H54 (cell line): ENCODE results near the gene MORC3.
"Not testable (repeated sequence)": the region's sequence is repeated elsewhere in the genome, so short reads cannot be mapped to it uniquely, and the experiment has no call there.

Source experiments
- DNase-seq: peaks from one replicate; pipeline ENCODE4 v3.0.0; 2011; ENCODE audit warnings: low spot score, mixed read lengths; ENCODE audit not compliant: insufficient read length
- FAIRE-seq: peaks from 3 replicates; lab custom pipeline; 2011; peaks lifted over from hg19 to GRCh38; lab: Jason Lieb, UNC
- POLR2A ChIP-seq: IDR thresholded peaks from 2 replicates; pipeline ENCODE4 v1.6.1; 2011; ENCODE audit warnings: low read depth, mild to moderate bottlenecking, low read length

Gene MORC3, protein sequence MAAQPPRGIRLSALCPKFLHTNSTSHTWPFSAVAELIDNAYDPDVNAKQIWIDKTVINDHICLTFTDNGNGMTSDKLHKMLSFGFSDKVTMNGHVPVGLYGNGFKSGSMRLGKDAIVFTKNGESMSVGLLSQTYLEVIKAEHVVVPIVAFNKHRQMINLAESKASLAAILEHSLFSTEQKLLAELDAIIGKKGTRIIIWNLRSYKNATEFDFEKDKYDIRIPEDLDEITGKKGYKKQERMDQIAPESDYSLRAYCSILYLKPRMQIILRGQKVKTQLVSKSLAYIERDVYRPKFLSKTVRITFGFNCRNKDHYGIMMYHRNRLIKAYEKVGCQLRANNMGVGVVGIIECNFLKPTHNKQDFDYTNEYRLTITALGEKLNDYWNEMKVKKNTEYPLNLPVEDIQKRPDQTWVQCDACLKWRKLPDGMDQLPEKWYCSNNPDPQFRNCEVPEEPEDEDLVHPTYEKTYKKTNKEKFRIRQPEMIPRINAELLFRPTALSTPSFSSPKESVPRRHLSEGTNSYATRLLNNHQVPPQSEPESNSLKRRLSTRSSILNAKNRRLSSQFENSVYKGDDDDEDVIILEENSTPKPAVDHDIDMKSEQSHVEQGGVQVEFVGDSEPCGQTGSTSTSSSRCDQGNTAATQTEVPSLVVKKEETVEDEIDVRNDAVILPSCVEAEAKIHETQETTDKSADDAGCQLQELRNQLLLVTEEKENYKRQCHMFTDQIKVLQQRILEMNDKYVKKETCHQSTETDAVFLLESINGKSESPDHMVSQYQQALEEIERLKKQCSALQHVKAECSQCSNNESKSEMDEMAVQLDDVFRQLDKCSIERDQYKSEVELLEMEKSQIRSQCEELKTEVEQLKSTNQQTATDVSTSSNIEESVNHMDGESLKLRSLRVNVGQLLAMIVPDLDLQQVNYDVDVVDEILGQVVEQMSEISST

DNA sequence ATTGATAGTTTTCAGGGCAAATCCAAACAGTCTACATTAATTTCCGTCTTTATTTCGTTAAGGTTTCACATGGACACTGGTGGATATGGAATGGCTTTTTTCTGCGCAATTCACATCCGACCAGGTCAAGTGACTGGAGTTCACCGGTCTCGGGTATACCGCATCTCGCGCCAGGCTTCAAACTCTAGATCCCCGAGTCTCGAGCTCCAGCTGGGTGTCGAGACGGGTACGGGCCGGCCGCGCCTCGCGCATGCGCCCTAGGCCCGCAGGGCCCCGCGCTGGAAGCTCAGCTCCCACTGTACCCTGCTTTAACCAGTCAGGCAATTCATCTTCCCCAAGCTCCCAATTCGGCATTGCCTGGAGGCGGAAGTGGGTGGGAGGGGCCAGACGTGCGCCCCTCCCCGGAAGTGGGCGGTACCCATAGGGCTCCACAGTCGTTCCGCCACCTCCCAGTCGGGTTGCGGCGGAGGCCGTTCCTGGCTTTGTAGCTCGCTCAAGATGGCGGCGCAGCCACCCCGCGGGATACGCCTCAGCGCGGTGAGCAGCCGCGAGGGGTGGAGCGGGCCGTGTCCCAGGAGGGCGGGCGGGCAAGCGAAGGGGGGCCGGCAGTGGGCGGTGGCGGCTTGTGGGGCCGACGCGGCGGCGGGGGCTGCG lies at the start of gene MORC3:
Gene MORC3 (plus strand): TSS at position 431 of the 654 bp plus-strand sequence. CDS start 68 bp downstream, at position 499.
- peak; percentile 99 for DNase-seq
- peak; percentile 74 for FAIRE-seq
- TF ChIP-seq POLR2A, result peak; percentile 96

DNA sequence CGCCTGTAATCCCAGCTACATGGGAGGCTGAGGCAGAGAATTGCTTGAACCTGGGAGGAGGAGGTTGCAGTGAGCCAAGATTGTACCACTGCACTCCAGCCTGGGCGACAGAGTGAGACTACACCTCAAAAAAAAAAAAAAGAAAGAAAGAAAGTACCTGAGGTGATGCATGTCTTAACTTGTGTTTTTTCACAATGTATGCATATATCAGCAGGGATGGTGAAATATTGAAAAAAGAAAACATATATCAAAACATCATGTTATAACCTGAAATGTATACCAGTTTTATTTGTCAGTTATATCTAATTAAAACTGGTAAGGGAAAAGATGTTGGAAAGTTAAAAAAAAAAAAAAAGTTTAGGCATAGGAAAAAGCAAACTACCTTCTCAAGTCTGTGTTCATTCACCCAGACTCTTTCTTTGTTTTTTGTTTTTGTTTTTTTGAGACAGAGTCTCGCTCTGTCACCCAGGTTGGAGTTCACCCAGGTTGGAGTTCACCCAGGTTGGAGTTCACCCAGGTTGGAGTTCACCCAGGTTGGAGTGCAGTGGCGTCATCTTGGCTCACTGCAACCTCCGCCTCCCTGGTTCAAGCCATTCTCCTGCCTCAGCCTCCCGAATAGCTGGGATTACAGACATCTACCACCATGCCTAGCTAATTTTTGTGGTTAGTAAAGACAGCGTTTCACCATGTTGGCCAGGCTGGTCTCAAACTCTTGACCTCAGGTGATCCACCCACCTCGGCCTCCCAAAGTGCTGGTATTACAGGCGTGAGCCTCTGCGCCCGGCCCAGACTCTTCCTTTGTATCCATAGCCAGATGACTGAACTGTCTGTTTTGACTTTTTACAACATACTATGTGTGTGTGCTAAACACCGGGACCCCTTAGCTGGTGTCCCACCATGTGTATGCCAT lies 49.0 kb upstream of the MORC3 start:
- DNase-seq, FAIRE-seq: not testable (repeated sequence)

DNA sequence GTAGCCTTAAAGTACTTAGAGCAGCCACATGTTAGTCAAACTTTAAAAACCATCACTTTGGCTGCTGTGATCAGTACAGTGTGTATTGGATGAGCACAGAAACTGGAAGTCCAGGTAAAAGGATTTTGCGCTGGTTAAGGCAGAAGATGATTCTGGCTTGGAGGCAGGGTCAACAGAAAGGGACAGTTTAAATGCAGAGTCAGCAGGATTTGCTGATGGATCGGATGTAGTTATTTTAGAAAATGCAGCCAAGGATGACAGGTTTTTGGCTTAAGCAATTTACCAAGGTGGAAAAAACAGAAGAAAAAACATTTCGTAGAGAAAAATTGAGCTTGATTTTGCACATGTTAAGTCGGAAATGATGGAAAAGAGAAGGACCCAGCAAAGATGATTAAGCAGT lies 45.9 kb upstream of the MORC3 start:
- no peak for TF ChIP-seq POLR2A
- DNase-seq, result no peak
- FAIRE-seq, result no peak

DNA sequence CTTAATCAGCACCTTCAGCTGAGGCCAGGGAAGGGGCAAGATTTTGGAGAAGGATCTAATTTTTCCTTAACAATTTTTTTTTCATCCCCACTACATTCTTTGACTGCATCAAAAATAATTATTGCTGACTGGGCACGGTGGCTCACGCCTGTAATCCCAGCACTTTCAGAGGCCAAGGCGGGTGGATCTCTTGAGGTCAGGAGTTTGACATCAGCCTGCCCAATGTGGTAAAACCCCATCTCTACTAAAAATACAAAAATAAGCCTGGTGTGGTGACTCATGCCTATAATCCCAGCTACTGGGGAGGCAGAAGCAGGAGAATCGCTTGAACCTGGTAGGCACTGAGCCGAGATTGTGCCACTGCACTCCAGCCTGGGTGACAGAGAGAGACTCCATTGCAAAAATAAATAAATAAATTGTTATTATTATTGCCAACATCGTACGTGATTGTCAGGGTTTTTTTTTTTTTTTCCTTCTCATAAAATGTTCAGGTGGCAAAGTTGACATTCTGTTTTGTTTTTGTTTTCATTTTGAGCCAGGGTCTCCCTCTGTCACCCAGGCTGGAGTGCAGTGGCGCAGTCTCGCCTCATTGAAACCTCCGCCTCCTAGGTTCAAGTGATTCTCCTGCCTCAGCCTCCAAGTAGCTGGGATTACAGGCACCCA lies 37.3 kb upstream of the MORC3 start:
- TF ChIP-seq POLR2A, result no peak
- DNase-seq, result no peak
- FAIRE-seq, result no peak

DNA sequence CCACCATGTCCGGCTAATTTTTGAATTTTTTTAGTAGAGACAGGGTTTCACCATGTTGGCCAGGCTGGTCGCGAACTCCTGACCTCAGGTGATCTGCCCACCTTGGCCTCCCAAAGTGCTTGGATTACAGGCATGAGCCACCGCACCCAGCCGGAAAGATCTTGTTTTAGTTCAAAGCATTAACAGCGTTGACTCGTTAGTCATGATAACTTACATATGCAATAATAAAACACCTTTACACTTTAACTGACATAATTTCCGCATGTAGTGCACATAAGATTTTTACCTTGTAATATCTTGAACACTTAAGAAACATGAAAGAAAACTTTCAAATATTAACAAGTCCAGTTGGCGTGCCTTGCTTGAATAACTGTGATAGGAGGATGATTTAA lies 36.8 kb upstream of the MORC3 start:
- not testable (repeated sequence) for DNase-seq, FAIRE-seq

DNA sequence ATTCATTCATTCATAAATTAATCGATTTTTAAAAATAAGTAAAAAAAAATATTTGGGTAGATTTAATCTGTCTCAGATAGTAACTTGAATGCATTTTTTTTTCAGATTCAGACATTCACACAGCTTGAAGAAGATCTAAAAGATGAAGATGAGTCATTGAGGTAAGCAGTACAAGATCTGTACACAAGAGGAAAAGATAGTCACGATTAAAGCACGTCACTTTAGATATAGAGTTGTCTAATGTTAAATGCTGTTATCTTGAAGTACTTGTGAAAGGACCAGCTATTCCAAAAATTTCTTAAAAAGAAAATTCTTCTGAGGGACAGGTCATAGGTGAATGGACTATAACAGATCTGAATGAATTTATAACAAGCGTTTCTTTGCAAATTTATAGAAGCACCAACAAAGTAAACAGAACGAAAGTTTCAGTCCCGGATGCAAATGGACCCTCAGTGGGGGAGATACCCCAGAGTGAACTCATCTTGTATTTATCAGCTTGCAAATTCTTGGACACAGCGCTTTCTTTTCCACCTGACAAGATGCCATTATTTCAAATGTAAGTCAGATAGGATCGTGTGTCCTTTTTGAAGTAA lies 31.2 kb upstream of the MORC3 start:
- no peak for TF ChIP-seq POLR2A
- no peak for FAIRE-seq
- no peak for DNase-seq

DNA sequence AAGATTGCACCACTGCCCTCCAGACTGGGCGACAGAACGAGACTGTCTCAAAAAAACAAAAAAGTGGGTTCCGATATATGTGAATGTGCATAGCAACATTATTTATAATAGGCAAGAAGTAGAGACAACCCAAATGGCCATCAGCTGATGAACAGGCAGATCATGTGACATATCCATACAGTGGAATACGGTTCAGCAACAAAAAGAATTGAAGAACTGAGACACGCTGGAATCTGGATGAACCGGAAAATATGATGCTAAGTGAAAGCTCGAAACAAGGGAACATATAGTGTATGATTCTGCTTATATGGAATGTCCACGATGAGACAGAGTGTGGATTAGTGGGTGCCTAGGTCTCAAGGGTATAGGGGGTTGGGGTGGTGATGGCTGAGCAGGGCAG lies 28.5 kb upstream of the MORC3 start:
- no peak for TF ChIP-seq POLR2A
- DNase-seq (no peak), FAIRE-seq (no peak)

DNA sequence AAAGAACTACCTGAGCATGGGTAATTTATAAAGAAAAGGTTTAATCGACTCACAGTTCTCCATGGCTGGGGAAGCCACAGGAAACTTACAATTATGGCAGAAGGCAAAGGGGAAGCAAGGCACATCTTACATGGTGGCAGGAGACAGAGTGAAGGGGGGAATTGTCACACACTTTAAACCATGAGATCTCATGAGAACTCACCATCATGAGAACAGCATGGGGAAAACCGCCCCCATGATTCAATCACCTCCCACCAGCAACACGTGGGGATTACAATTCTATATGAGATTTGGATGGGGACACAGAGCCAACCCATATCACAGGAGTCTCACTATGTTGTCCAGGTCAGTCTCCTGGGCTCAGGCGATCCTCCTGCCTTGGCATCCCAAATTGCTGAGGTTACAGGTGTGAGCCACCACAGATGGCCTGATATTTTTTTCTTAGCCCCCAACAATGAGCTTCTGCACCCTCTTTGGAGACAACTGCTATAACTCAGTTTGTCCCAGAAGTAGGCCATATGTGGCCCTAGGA lies 22.5 kb upstream of the MORC3 start:
- DNase-seq, result no peak
- FAIRE-seq, result no peak
- TF ChIP-seq POLR2A, result no peak

DNA sequence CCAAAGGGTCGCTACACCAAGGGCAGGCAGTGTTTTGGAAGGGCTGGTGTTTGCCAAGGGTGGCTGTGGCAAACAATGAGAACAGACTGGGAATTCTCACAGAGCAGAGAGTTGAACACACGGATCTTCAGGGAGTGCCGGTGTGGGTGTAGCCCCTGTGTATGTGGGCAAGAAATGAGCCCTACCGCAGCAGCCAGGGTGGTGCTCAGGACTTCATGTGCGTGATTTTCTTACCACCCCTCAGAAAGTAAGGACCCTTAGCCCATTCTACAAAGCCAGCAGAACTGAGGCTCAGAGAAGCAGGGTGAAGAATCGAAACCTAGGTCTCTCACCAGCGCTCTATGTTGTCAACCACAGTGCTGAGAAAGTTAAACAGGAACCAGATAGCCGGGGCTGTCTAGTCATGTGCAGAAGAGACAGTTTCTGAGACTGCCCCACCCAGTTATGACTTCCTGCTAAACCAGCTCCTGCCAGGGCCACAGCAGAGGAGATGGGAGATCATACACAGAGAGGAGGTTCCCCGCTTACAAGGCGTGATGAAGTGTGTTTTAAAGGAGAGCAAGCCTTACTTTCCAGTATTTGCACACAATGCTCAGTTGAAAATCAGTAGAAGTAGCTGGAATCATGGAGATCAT lies 21.9 kb upstream of the MORC3 start:
- FAIRE-seq (no peak), DNase-seq (no peak)
- no peak for TF ChIP-seq POLR2A

DNA sequence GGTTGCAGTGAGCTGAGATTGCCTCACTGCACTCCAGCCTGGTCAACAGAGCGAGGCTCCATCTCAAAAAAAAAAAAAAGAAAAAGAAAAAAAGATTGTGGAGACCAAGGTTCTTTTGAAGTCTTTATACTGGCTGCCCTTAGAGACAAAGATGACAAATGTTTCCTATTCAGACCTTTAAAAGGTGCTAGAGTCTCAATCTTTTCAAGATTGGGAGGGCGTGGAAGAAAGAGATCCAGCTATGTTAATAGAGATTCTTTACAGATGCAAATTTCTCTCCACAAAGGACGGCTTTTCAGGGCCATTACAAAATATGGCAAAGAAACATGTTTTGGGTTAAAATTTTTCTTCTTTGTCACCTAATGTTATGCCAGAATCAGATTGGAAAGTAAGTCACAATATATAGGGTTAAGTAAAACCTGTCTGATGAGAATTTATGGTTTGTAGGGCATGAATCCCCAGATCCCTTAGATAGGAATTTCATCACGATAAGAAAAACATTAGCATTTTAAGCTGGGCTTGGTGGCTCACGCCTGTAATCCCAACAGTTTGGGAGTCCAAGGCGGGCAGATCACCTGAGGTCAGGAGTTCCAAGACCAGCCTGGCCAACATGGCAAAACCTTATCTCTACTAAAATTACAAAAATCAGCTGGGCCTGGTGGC lies 13.0 kb upstream of the MORC3 start:
- FAIRE-seq, result no peak
- TF ChIP-seq POLR2A, result no peak
- no peak for DNase-seq

DNA sequence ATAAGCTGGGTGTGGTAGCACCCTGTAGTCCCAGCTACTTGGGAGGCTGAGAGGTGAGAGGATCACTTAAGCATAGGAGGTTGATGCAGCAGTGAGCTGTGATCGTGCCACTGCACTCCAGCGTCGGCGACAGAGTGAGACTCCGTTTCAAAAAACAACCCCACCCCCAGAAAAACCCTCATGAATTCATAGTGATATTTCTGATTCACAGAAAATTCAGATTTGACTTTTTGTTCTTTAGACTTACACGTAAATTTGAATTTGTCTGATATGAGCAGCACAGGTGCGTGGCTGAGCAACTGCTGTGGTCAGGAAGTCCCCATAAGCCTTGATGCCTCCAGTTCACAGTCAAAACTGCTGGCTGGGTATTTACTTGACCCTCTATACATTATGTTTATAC lies 10.0 kb upstream of the MORC3 start:
- TF ChIP-seq POLR2A, result no peak
- DNase-seq, result no peak
- no peak for FAIRE-seq

DNA sequence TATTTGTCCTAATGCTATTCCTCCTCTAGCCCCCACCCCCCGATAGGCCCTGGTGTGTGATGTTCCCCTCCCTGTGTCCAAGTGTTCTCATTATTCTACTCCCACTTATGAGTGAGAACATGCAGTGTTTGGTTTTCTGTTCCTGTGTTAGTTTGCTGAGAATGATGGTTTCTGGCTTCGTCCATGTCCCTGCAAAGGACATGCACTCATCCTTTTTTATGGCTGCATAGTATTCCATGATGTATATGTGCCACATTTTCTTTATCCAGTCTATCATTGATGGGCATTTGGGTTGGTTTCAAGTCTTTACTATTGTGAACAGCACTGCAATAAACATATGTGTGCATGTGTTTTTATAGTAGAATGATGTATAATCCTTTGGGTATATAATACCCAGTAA lies 6.6 kb upstream of the MORC3 start:
- DNase-seq, FAIRE-seq: not testable (repeated sequence)

DNA sequence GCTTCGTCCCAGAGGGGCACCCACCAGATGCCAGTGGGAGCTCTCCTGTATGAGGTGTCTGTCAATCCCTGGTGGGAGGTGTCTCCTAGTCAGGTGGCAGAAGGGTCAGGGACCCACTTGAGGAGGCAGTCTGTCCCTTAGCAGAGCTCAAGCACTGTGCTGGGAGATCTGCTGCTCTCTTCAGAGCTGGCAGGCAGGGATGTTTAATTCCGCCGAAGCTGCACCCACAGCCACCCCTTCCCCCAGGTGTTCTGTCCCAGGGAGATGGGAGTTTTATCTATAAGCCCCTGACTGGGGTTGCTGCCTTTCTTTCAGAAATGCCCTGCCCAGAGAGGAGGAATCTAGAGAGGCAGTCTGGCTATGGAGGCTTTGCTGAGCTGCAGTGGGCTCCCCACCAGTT lies 4.0 kb upstream of the MORC3 start:
- not testable (repeated sequence) for FAIRE-seq, DNase-seq
